ENCODE data around the gene NTM.
A peak's percentile ranks its signal among the peaks of the same experiment; 100 is the strongest.

Gene NTM

GRCh38 chr11:132139181-132139580 lies 768.8 kb downstream of the NTM start:
- no peak overlapping the region for H3K4me3 ChIP-seq (ENCODE audit: low read length)
- DNase-seq (ENCODE audit: low read depth), result no peak
- TF ChIP-seq, protein P1, sequence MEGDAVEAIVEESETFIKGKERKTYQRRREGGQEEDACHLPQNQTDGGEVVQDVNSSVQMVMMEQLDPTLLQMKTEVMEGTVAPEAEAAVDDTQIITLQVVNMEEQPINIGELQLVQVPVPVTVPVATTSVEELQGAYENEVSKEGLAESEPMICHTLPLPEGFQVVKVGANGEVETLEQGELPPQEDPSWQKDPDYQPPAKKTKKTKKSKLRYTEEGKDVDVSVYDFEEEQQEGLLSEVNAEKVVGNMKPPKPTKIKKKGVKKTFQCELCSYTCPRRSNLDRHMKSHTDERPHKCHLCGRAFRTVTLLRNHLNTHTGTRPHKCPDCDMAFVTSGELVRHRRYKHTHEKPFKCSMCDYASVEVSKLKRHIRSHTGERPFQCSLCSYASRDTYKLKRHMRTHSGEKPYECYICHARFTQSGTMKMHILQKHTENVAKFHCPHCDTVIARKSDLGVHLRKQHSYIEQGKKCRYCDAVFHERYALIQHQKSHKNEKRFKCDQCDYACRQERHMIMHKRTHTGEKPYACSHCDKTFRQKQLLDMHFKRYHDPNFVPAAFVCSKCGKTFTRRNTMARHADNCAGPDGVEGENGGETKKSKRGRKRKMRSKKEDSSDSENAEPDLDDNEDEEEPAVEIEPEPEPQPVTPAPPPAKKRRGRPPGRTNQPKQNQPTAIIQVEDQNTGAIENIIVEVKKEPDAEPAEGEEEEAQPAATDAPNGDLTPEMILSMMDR (conservative IDR thresholded peaks at IDR 0.05; ENCODE audit: low read depth, low read length), result no peak

GRCh38 chr11:132140056-132140455 lies 769.6 kb downstream of the NTM start:
- TF ChIP-seq, protein P1 (conservative IDR thresholded peaks at IDR 0.05; ENCODE audit: low read depth, low read length), result no peak
- DNase-seq (ENCODE audit: low read depth), result no peak

GRCh38 chr11:132142121-132142520 lies 771.7 kb downstream of the NTM start:
- no peak for DNase-seq (ENCODE audit: low read depth)
- TF ChIP-seq, protein P1 (conservative IDR thresholded peaks at IDR 0.05; ENCODE audit: low read depth, low read length), result no peak
- no peak overlapping the region for H3K4me3 ChIP-seq (ENCODE audit: low read length)

More at GRCh38 chr11:132140056-132140455, 769.6 kb downstream of the NTM start:
- no peak overlapping the region for H3K4me3 ChIP-seq (ENCODE audit: low read length)

- no peak for DNase-seq (ENCODE audit: low read depth)
- no peak overlapping the region for H3K4me3 ChIP-seq (ENCODE audit: low read length)
- TF ChIP-seq, protein P1 (conservative IDR thresholded peaks at IDR 0.05; ENCODE audit: low read depth, low read length), result no peak
Observed at GRCh38 chr11:132142554-132142953, 772.1 kb downstream of the NTM start.

- H3K4me3 ChIP-seq (ENCODE audit: low read length), result no peak overlapping the region
- no peak for DNase-seq (ENCODE audit: low read depth)
- TF ChIP-seq, protein P1 (conservative IDR thresholded peaks at IDR 0.05; ENCODE audit: low read depth, low read length), result no peak
Observed at GRCh38 chr11:132147464-132147863, 777.0 kb downstream of the NTM start.

GRCh38 chr11:132154781-132155180 lies 784.4 kb downstream of the NTM start:
- TF ChIP-seq, protein P1 (conservative IDR thresholded peaks at IDR 0.05; ENCODE audit: low read depth, low read length), result no peak
- no peak overlapping the region for H3K4me3 ChIP-seq (ENCODE audit: low read length)
- peak; percentile 6 for DNase-seq (ENCODE audit: low read depth)

DNA sequence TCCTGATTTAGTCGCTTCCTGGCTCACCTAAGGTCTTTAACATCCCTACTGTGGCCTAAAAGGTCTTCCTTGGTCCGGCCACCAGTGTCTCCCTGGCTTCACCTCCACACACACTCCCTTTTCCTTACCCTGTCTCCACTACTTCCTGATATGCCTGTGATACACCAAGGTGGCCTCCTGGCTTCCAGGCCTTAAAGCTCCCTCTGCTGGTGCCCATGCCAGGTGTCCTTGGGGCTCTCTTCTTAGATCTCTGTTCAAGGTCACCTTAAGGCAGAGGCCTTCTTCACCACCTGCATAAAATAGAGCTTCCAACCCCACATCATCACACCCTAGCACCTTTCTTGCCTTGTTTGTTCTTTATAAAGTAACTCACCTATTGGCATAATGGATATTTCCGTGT lies 787.7 kb downstream of the NTM start:
- DNase-seq (ENCODE audit: low read depth), result no peak
- TF ChIP-seq, protein P1 (conservative IDR thresholded peaks at IDR 0.05; ENCODE audit: low read depth, low read length), result peak; percentile 61
- no peak overlapping the region for H3K4me3 ChIP-seq (ENCODE audit: low read length)
